Epithelial cell of proximal tubule (primary cell): ENCODE results near the gene SPATA21. TPM values are rescaled to one million over a fixed set of nuclear protein-coding genes. Genes with fewer than 3 reads are reported as not detected.
"Not testable (repeated sequence)": the region's sequence is repeated elsewhere in the genome, so short reads cannot be mapped to it uniquely, and the experiment has no call there.

Experiments
- DNase-seq: peaks from one replicate; pipeline ENCODE4 v3.0.0-alpha.2; 2011; ENCODE audit warnings: low read depth
- H3K4me3 ChIP-seq: 2 replicates; pipeline ENCODE4 v1.5.1; 2011; ENCODE audit warnings: low read depth, mild to moderate bottlenecking, low read length
- CTCF ChIP-seq: conservative IDR thresholded peaks from 2 replicates; pipeline ENCODE4 v1.5.1; 2012; ENCODE audit warnings: low read depth, mild to moderate bottlenecking, low read length
- total RNA-seq: library from RNA; depleted of rRNA; stranded (reverse); fragments of >200 nt; gene quantifications from 2 replicates; pipeline ENCODE4 v1.2.3, GENCODE V29; 2015

SPATA21 gene
- total RNA-seq: not detected in 2 replicates

- no peak for DNase-seq
- no peak for TF ChIP-seq CTCF
- no peak within 1 kb of the TSS for H3K4me3 ChIP-seq
These were observed at the start of gene SPATA21 for GRCh38 chr1:16436946-16437474. TSS of gene SPATA21 (minus strand) at chr1:16437424. CDS start at chr1:16431371, 6,053 bp downstream.

- H3K4me3 ChIP-seq, DNase-seq: not testable (repeated sequence)
These were observed 49.8 kb upstream of the SPATA21 start for GRCh38 chr1:16487011-16487410.

- not testable (repeated sequence) for DNase-seq, H3K4me3 ChIP-seq
These were observed 49.1 kb upstream of the SPATA21 start for GRCh38 chr1:16486316-16486715.

GRCh38 chr1:16484931-16485330, 47.7 kb upstream of the SPATA21 start:
- no peak for TF ChIP-seq CTCF
- H3K4me3 ChIP-seq: no peak overlapping the region
- no peak for DNase-seq

GRCh38 chr1:16484501-16484835, 47.2 kb upstream of the SPATA21 start:
- DNase-seq: no peak
- no peak for TF ChIP-seq CTCF
- H3K4me3 ChIP-seq: no peak overlapping the region

- DNase-seq, H3K4me3 ChIP-seq: not testable (repeated sequence)
These were observed 46.6 kb upstream of the SPATA21 start for GRCh38 chr1:16483639-16484500.

- not testable (repeated sequence) for H3K4me3 ChIP-seq, DNase-seq
These were observed 45.9 kb upstream of the SPATA21 start for GRCh38 chr1:16483146-16483545.

- no peak overlapping the region for H3K4me3 ChIP-seq
- no peak for TF ChIP-seq CTCF
These were observed 40.9 kb upstream of the SPATA21 start for GRCh38 chr1:16478091-16478490.

GRCh38 chr1:16475771-16476770, 38.8 kb upstream of the SPATA21 start:
- DNase-seq, H3K4me3 ChIP-seq: not testable (repeated sequence)

More at GRCh38 chr1:16478091-16478490, 40.9 kb upstream of the SPATA21 start:
- DNase-seq: no peak
